ENCODE measurements around the gene PHF3.
A peak's percentile ranks its signal among the peaks of the same experiment; 100 is the strongest.
"Not testable (repeated sequence)": the region's sequence is repeated elsewhere in the genome, so short reads cannot be mapped to it uniquely, and the experiment has no call there.

PHF3 gene

GRCh38 chr6:63714091-63714490, 78.5 kb downstream of the PHF3 start:
- DNase-seq, result no peak

- no peak for DNase-seq
Measured at GRCh38 chr6:63716169-63716568, 80.6 kb downstream of the PHF3 start.

- no peak for DNase-seq
Measured at GRCh38 chr6:63721181-63721580, 85.6 kb downstream of the PHF3 start.

GRCh38 chr6:63724721-63725120, 89.1 kb downstream of the PHF3 start:
- DNase-seq, result no peak

- DNase-seq, result peak; percentile 63
Measured at GRCh38 chr6:63730311-63730710, 94.7 kb downstream of the PHF3 start.

- DNase-seq, result peak; percentile 7
Measured at GRCh38 chr6:63731930-63732329, 96.3 kb downstream of the PHF3 start.

- peak; percentile 10 for DNase-seq
Measured at GRCh38 chr6:63732336-63732735, 96.7 kb downstream of the PHF3 start.

GRCh38 chr6:63734923-63735322, 99.3 kb downstream of the PHF3 start:
- no peak for DNase-seq

GRCh38 chr6:63738190-63738589, 102.6 kb downstream of the PHF3 start:
- not testable (repeated sequence) for DNase-seq

GRCh38 chr6:63739094-63739687, 103.6 kb downstream of the PHF3 start:
- no peak for DNase-seq

GRCh38 chr6:63740709-63741108, 105.1 kb downstream of the PHF3 start:
- DNase-seq, result peak; percentile 87

- DNase-seq, result no peak
Measured at GRCh38 chr6:63742060-63742459, 106.5 kb downstream of the PHF3 start.

- no peak for DNase-seq
Measured at GRCh38 chr6:63743691-63744090, 108.1 kb downstream of the PHF3 start.

- no peak for DNase-seq
Measured at GRCh38 chr6:63744810-63745209, 109.2 kb downstream of the PHF3 start.

- DNase-seq, result peak; percentile 26
Measured at GRCh38 chr6:63745784-63746183, 110.2 kb downstream of the PHF3 start.

- no peak for DNase-seq
Measured at GRCh38 chr6:63750400-63750799, 114.8 kb downstream of the PHF3 start.

GRCh38 chr6:63757275-63757674, 121.7 kb downstream of the PHF3 start:
- not testable (repeated sequence) for DNase-seq

GRCh38 chr6:63757826-63758225, 122.2 kb downstream of the PHF3 start:
- DNase-seq, result no peak

GRCh38 chr6:63759605-63760105, 124.1 kb downstream of the PHF3 start:
- DNase-seq, result peak; percentile 57

GRCh38 chr6:63760199-63760598, 124.6 kb downstream of the PHF3 start:
- DNase-seq, result no peak

GRCh38 chr6:63764318-63764916, 128.8 kb downstream of the PHF3 start:
- DNase-seq, result peak; percentile 50

Data from fibroblast of upper back skin (primary cell).